Activated CD4-positive, alpha-beta T cell treated with anti-CD3 and anti-CD28 coated beads for 24 hours (primary cell): ENCODE measurements around the gene PHIP.

Experiments used
- DNase-seq, 2 donors: peaks; one replicate each; pipeline ENCODE4 v3.0.0-alpha.2; 2020; ENCODE audit warnings: low read depth in 2 of 2

Gene PHIP

GRCh38 chr6:79009819-79010218, 68.2 kb downstream of the PHIP start:
- DNase-seq, result no peak

DNA sequence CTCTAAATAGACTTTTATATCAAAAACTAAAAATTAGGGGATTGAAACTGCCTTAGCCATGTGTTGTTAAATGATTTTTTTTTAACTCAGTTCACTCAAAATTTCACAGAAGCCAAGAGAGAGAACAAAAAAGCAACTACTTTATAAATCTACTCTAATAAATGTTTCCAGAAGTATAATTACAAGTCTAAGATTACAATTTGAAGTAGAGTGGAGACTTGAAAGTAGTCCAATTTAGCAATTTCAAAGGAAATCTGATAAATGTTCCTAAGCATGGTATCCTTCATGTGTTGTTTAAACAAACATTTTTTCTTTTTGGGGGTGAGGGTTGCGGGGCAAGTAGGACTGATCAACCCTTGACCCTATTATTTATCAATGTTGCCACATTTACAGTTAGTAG, 72.6 kb downstream of the PHIP start:
- no peak for DNase-seq

DNA sequence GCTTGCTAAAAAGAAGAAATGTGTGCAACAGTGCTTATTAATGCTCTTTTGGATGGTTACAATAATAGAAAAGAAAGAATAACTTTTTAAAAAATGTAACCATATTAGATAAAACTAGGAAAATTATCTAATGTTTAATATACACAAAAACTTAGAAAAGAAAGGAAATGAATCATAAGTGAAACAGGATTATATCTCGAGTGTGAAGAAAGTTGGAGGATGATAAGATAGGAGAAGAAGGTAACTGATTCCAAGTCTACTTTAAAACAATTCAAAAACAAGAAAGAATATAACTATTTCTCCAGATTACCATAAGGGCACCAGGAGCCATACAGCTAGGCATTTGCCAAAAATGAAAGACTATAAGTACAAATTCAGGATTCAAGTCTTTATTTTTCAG, 73.0 kb downstream of the PHIP start:
- DNase-seq, result no peak

DNA sequence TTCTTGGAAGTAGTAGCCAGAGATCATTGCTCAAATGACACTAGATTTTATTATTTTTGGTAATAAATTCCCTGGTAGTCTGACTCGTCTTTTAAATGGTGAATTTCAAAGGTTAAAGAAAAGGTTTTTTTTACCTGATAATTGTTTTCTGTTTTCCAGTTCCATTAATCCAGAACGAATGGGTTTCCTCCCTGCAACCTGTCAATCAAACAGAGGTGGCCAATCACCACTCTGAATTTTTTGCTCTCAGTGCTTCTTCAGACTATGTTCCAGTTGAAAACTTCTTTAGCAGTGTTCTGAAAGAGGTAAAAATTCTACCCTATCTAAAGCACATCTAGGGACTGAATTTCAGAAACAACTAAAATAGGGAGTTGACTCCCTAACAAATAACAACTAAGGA, 73.8 kb downstream of the PHIP start:
- no peak for DNase-seq

DNA sequence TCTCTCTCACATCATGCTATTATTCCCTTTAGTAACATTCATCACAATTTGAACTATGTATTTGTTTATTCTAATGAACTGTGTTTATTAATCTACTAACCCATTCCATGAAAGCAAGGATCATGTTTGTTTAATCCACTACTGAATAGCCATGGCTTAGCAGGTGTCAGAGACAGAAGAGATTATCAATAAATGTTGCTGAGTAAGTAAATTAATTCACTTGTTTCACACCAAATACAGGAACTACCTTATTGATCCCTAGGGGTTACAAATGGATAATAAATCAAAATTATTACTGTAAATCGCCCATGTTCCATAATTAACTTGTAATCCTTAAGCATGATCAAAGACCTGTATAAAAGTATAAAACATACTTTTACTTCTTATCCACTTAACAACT, 76.6 kb downstream of the PHIP start:
- DNase-seq, result no peak

DNA sequence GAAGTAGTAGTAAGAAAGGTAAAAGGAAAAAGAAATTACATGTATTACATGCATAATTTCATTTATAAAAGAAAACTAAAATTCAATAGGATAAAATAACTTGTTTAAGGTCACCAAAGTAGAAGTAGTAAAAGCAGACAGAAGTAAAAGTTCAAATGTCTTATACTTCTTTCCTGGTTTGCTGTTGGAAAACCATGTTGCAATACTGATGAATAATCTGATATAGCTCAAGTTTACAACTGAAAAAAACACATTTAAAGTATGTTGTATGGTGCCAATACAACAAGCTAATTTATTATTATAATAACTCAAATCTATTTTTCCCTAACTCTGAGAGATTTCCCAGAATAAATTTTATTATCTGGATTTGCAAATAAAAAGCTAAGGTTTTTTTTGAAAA, 78.3 kb downstream of the PHIP start:
- no peak for DNase-seq

GRCh38 chr6:78995946-78996345, 82.1 kb downstream of the PHIP start:
- DNase-seq, result no peak

GRCh38 chr6:78995346-78995745, 82.7 kb downstream of the PHIP start:
- no peak for DNase-seq

GRCh38 chr6:78993955-78994354, 84.1 kb downstream of the PHIP start:
- DNase-seq, result no peak

DNA sequence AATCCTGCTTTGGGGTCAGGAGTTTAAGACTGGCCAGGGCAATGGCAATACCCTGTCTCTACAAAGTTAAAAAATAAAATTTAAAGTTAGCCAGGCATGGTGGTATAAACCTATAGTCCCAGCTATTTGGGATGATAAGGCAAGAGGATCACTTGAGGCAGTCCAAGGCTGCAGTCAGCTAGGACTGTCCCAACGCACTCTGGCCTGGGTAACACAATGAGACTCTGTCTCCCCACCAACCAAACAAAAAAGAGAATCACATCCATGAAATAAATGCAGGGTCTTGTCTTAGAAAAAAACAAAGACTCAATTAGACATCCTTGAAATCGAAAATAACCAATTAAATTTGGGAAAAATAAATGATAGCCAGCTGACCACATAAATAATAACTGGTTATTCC, 88.9 kb downstream of the PHIP start:
- no peak for DNase-seq

DNA sequence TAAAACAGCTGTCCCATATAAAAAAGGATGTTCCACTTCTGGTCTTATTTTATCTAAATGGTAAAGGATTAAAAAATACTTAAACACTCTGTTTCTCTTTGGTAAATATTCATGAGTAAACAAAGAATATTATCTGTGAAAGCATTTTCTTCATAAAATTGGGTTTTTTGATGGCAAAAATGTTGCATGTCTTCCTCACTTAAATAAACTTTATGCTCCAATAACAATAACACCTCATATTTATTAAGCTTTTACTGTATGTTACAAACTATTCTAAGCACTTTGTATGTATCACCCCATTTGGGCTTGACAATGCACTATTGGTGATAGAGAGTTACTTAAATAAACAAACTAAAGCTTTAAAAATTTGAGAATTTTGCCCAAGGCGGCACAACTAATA, 91.9 kb downstream of the PHIP start:
- no peak for DNase-seq

DNA sequence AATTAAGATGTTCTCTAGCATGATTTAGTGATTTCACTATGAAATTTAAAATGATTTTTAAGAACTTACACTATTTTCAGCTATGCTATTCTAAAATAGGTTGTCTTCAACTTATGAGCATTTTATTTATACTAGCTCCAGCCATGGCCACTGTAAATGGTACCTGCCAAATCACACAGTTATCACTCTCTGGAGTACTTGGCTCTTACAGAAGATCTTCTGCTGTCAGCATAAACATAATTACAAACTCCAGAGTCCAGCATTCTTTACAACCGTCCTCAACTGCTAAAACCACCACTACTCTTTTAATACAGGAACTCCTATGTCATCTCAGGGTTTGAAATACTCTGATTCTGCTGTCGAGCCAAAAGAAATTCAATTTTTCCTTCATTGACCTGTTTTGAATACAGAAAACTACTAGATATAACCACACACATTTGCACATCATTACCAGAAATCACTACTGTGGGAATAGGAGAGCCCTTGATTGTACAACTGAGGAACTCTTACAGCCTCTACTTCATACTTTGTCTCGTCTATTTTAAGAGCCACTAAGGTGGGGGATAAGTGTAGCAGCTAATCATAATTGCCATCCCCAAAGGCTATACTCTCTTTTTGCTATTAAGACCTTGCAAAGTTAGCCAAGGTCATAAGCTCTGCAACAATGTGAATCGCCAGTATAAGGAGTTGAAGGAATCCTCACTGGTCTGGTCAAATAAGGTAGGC, 93.7 kb downstream of the PHIP start:
- no peak for DNase-seq

GRCh38 chr6:78967191-78967590, 110.9 kb downstream of the PHIP start:
- DNase-seq, result no peak

GRCh38 chr6:78966542-78966941, 111.5 kb downstream of the PHIP start:
- no peak for DNase-seq

DNA sequence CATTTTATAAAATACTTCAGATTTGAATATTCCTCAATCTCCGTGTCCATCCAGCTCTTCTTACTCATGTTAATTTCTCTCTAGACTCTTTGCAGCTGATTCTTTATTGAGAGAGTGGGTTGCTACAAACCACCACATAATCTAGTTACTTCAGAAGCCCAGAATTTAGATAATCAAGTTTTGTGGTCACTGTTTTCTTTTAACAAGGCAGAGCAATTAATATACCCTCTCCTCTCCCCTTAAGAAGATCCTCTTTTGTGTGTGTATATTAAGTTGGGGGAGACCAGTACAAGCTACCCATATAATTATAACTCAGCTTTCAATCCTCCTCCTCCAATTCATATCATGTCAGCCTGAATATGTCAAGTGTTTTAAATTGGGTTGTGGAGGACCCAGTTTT, 115.6 kb downstream of the PHIP start:
- DNase-seq, result no peak

DNA sequence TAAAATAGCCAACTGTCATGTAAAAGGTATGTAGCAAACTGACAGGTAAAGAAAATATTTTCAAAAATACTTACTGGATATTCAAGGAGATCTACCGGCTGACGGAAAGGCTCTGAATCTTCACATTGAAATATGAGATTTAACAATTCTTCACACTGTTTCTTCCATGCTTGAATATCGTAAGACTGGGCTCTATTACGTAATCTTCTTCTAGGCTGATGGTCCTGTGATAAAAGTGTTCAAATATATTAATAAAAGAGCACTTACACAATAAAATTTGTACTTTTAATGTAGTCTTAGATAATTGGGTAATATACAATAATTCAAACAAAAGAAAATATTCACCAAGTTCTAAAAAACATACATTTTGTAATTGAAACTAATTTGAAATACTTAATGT, 123.3 kb downstream of the PHIP start:
- no peak for DNase-seq

GRCh38 chr6:78953798-78954197, 124.3 kb downstream of the PHIP start:
- DNase-seq, result no peak

DNA sequence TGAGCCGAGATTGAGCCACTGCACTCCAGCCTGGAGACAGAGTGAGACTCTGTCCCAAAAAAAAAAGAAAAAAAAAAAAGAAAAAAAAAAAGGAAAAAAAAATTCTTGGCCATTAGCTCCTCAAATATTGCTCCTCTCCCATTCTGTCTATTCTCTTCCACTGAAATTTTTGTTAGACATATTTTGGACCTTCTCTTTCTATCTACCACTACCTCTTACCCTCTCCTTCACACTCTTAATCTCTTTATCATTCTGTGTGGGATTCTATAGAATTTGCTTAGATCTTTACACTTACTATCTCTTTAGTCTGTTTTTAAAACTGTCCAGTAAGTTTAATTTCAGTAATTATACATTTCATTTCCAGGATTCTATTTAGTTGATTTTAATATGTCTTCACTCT, 125.7 kb downstream of the PHIP start:
- DNase-seq, result no peak

DNA sequence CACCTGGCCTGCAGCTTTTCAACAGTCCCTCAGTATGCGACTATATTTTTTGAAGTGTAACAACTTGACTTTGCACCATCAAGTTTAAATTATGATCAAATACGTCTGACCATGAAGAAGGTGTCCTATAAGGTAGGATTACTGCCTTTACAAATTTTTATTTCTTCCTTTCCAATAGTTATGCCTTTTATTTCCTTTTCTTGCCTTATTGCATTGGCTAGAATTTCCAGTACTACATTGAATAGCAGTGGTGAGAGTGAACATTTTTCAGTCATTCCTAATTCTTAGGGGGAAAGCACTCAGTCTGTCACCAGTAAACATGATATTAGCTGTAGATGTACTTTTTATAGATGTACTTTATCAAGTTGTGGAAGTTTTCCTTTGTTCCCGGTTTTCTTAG, 129.3 kb downstream of the PHIP start:
- no peak for DNase-seq

- no peak for DNase-seq
Measured at GRCh38 chr6:78947962-78948361, 130.1 kb downstream of the PHIP start.

GRCh38 chr6:78947529-78947928, 130.5 kb downstream of the PHIP start:
- no peak for DNase-seq

DNA sequence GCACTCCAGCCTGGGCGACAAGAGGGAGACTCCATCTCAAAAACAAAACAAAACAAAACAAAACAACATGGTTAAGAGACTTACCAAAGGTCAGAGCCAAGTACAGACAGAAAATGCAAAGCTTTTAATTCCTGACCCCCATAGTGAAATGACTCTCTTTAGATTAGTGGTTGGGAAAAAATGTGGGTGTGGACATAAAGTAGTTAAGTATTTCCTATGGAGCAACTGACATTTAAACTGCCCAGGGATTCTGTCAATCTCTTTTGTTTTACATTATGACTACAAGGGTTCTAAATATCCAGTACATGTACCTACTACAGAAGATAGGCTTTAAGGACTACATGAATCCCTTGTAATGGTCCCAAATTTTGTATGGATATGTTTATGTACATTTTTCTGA, 135.6 kb downstream of the PHIP start:
- DNase-seq, result no peak

GRCh38 chr6:78936515-78936914, 141.5 kb downstream of the PHIP start:
- no peak for DNase-seq

DNA sequence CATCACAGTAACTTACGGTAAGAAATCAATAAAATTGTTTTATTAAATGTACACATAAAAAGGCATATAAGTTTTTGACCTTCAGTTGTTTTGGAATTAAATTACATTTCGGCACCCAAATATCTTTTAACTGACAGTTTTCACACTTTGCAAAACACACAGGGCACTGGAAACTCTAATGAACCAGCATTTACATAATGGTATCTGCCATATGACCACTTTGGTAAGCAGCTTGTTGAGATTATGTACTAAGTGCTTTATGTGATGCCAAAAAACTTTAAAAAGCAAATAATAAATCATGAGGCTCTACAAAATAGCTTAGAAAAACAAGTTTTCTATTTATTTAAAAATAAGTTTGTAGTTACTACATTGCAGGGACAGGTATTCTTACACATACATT, 142.5 kb downstream of the PHIP start:
- DNase-seq, result no peak
